ENCODE measurements around the gene IPPK.

IPPK gene

DNA sequence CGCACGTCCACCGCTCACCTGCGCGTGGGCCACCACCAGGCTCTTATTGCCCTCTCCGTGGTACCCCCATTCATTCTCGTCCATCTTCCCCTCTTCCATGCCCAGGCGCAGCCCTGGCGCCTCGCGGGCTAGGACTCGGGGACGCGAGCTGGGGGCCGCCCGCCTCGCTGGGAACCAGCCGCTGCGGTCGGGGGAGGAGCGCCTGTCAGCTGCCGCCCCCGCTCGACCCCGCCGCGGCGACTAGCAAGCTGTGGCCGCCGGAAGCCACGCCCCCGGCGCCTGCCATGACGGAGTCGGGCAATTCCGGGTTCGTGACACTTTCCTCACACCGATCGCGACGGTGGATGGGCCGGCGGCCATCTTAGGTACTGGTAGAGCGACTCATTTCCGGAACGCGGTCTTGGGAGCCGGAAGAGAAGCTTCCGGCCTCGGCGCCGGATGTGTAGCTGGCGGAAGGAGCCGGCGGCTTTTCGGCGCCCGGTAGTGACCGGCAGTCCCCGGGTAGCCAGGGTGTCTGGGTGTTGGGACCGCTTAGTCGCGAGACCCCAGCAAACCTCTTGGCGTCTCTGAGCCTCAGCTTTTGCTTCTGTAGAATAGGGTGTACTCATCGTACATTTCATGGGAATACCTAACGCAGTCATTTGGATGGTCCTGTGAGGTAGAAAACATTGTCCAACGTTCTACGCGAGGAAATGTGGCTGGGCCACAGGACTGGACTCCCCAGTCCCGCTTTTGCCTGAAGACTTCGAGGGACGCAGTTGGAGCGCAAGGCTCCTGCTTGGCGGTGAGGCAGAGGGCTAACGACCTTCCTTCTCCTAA lies at the start of gene IPPK (continued):
- TF ChIP-seq, protein P1, sequence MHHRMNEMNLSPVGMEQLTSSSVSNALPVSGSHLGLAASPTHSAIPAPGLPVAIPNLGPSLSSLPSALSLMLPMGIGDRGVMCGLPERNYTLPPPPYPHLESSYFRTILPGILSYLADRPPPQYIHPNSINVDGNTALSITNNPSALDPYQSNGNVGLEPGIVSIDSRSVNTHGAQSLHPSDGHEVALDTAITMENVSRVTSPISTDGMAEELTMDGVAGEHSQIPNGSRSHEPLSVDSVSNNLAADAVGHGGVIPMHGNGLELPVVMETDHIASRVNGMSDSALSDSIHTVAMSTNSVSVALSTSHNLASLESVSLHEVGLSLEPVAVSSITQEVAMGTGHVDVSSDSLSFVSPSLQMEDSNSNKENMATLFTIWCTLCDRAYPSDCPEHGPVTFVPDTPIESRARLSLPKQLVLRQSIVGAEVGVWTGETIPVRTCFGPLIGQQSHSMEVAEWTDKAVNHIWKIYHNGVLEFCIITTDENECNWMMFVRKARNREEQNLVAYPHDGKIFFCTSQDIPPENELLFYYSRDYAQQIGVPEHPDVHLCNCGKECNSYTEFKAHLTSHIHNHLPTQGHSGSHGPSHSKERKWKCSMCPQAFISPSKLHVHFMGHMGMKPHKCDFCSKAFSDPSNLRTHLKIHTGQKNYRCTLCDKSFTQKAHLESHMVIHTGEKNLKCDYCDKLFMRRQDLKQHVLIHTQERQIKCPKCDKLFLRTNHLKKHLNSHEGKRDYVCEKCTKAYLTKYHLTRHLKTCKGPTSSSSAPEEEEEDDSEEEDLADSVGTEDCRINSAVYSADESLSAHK (tag by site-specific recombination; IDR thresholded peaks at IDR 0.05) = no peak
- TF ChIP-seq BCL11B (tag by site-specific recombination; IDR thresholded peaks at IDR 0.05; ENCODE audit: low read depth) (no peak), ZNF223 (tag by site-specific recombination; IDR thresholded peaks at IDR 0.05) (no peak), ZBTB48 (tag by site-specific recombination; IDR thresholded peaks at IDR 0.05) (no peak), ZBTB20 (tag by site-specific recombination; IDR thresholded peaks at IDR 0.05) (peak; percentile 58; the same call in 1 of the 2 replicates), ZNF585B (tag by site-specific recombination; IDR thresholded peaks at IDR 0.05) (no peak), ZNF521 (tag by site-specific recombination; IDR thresholded peaks at IDR 0.05) (no peak), GLI2 (tag by site-specific recombination; IDR thresholded peaks at IDR 0.05; ENCODE audit: borderline replicate concordance, low read depth) (no peak), ZNF530 (tag by site-specific recombination; IDR thresholded peaks at IDR 0.05; ENCODE audit: low read depth) (no peak), ZNF416 (tag by site-specific recombination; IDR thresholded peaks at IDR 0.05) (no peak), SP7 (tag by site-specific recombination; IDR thresholded peaks at IDR 0.05) (peak; percentile 54; the same call in 1 of the 2 replicates), ZNF404 (tag by site-specific recombination; IDR thresholded peaks at IDR 0.05) (no peak), KLF10 (tag by site-specific recombination; IDR thresholded peaks at IDR 0.05) (peak; percentile 51; the same call in 1 of the 2 replicates), WT1 (tag by site-specific recombination; IDR thresholded peaks at IDR 0.05) (no peak), HOXD13 (CRISPR knock-in tag; IDR thresholded peaks at IDR 0.05; ENCODE audit: borderline replicate concordance) (no peak), ZNF843 (tag by site-specific recombination; IDR thresholded peaks at IDR 0.05) (no peak), ZNF175 (tag by site-specific recombination; IDR thresholded peaks at IDR 0.05) (no peak)
- TF ChIP-seq, protein P2, sequence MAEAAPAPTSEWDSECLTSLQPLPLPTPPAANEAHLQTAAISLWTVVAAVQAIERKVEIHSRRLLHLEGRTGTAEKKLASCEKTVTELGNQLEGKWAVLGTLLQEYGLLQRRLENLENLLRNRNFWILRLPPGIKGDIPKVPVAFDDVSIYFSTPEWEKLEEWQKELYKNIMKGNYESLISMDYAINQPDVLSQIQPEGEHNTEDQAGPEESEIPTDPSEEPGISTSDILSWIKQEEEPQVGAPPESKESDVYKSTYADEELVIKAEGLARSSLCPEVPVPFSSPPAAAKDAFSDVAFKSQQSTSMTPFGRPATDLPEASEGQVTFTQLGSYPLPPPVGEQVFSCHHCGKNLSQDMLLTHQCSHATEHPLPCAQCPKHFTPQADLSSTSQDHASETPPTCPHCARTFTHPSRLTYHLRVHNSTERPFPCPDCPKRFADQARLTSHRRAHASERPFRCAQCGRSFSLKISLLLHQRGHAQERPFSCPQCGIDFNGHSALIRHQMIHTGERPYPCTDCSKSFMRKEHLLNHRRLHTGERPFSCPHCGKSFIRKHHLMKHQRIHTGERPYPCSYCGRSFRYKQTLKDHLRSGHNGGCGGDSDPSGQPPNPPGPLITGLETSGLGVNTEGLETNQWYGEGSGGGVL (tag by site-specific recombination; IDR thresholded peaks at IDR 0.05) = no peak
- TF ChIP-seq, protein P3, sequence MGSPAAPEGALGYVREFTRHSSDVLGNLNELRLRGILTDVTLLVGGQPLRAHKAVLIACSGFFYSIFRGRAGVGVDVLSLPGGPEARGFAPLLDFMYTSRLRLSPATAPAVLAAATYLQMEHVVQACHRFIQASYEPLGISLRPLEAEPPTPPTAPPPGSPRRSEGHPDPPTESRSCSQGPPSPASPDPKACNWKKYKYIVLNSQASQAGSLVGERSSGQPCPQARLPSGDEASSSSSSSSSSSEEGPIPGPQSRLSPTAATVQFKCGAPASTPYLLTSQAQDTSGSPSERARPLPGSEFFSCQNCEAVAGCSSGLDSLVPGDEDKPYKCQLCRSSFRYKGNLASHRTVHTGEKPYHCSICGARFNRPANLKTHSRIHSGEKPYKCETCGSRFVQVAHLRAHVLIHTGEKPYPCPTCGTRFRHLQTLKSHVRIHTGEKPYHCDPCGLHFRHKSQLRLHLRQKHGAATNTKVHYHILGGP (tag by site-specific recombination; IDR thresholded peaks at IDR 0.05) = no peak
- TF ChIP-seq, protein P4, sequence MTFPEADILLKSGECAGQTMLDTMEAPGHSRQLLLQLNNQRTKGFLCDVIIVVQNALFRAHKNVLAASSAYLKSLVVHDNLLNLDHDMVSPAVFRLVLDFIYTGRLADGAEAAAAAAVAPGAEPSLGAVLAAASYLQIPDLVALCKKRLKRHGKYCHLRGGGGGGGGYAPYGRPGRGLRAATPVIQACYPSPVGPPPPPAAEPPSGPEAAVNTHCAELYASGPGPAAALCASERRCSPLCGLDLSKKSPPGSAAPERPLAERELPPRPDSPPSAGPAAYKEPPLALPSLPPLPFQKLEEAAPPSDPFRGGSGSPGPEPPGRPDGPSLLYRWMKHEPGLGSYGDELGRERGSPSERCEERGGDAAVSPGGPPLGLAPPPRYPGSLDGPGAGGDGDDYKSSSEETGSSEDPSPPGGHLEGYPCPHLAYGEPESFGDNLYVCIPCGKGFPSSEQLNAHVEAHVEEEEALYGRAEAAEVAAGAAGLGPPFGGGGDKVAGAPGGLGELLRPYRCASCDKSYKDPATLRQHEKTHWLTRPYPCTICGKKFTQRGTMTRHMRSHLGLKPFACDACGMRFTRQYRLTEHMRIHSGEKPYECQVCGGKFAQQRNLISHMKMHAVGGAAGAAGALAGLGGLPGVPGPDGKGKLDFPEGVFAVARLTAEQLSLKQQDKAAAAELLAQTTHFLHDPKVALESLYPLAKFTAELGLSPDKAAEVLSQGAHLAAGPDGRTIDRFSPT (tag by site-specific recombination; IDR thresholded peaks at IDR 0.05) = no peak
- TF ChIP-seq, protein P5, sequence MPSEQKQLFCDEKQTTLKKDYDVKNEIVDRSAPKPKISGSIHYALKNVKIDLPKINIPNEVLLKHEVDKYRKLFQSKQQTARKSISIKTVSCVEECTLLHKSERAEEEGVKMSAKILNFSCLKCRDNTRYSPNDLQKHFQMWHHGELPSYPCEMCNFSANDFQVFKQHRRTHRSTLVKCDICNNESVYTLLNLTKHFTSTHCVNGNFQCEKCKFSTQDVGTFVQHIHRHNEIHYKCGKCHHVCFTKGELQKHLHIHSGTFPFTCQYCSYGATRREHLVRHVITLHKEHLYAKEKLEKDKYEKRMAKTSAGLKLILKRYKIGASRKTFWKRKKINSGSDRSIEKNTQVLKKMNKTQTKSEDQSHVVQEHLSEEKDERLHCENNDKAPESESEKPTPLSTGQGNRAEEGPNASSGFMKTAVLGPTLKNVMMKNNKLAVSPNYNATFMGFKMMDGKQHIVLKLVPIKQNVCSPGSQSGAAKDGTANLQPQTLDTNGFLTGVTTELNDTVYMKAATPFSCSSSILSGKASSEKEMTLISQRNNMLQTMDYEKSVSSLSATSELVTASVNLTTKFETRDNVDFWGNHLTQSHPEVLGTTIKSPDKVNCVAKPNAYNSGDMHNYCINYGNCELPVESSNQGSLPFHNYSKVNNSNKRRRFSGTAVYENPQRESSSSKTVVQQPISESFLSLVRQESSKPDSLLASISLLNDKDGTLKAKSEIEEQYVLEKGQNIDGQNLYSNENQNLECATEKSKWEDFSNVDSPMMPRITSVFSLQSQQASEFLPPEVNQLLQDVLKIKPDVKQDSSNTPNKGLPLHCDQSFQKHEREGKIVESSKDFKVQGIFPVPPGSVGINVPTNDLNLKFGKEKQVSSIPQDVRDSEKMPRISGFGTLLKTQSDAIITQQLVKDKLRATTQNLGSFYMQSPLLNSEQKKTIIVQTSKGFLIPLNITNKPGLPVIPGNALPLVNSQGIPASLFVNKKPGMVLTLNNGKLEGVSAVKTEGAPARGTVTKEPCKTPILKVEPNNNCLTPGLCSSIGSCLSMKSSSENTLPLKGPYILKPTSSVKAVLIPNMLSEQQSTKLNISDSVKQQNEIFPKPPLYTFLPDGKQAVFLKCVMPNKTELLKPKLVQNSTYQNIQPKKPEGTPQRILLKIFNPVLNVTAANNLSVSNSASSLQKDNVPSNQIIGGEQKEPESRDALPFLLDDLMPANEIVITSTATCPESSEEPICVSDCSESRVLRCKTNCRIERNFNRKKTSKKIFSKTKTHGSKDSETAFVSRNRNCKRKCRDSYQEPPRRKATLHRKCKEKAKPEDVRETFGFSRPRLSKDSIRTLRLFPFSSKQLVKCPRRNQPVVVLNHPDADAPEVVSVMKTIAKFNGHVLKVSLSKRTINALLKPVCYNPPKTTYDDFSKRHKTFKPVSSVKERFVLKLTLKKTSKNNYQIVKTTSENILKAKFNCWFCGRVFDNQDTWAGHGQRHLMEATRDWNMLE (tag by site-specific recombination; conservative IDR thresholded peaks at IDR 0.05; ENCODE audit: low read depth) = peak; percentile 72
- TF ChIP-seq, protein P6, sequence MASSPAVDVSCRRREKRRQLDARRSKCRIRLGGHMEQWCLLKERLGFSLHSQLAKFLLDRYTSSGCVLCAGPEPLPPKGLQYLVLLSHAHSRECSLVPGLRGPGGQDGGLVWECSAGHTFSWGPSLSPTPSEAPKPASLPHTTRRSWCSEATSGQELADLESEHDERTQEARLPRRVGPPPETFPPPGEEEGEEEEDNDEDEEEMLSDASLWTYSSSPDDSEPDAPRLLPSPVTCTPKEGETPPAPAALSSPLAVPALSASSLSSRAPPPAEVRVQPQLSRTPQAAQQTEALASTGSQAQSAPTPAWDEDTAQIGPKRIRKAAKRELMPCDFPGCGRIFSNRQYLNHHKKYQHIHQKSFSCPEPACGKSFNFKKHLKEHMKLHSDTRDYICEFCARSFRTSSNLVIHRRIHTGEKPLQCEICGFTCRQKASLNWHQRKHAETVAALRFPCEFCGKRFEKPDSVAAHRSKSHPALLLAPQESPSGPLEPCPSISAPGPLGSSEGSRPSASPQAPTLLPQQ (tag by site-specific recombination; IDR thresholded peaks at IDR 0.05) = no peak
- TF ChIP-seq, protein P7, sequence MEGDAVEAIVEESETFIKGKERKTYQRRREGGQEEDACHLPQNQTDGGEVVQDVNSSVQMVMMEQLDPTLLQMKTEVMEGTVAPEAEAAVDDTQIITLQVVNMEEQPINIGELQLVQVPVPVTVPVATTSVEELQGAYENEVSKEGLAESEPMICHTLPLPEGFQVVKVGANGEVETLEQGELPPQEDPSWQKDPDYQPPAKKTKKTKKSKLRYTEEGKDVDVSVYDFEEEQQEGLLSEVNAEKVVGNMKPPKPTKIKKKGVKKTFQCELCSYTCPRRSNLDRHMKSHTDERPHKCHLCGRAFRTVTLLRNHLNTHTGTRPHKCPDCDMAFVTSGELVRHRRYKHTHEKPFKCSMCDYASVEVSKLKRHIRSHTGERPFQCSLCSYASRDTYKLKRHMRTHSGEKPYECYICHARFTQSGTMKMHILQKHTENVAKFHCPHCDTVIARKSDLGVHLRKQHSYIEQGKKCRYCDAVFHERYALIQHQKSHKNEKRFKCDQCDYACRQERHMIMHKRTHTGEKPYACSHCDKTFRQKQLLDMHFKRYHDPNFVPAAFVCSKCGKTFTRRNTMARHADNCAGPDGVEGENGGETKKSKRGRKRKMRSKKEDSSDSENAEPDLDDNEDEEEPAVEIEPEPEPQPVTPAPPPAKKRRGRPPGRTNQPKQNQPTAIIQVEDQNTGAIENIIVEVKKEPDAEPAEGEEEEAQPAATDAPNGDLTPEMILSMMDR (tag by site-specific recombination; IDR thresholded peaks at IDR 0.05) = no peak

Measured in HEK293 (cell line).